ENCODE measurements around the gene GPR65.
A peak's percentile ranks its signal among the peaks of the same experiment; 100 is the strongest.

The GPR65 gene

GRCh38 chr14:88005050-88005481, at the start of gene GPR65:
Gene GPR65, plus strand, starts transcription at chr14:88005135. Its CDS starts 5,713 bp downstream, at chr14:88010848.
- TF ChIP-seq CTCF (IDR thresholded peaks at IDR 0.05; ENCODE audit: low read depth, low read length), result no peak
- no peak for TF ChIP-seq MAX (IDR thresholded peaks at IDR 0.05; ENCODE audit: low read depth, low read length)
- no peak for TF ChIP-seq POLR2A (IDR thresholded peaks at IDR 0.05; ENCODE audit: extremely low read depth, insufficient read length)
- TF ChIP-seq MYC (IDR thresholded peaks at IDR 0.05; ENCODE audit: low read depth, low read length), result no peak
- DNase-seq (ENCODE audit: low read depth), result peak; percentile 53
- H3K4me3 ChIP-seq (ENCODE audit: low read depth, low read length), result no peak within 1 kb of the TSS

- no peak for TF ChIP-seq POLR2A (IDR thresholded peaks at IDR 0.05; ENCODE audit: extremely low read depth, insufficient read length)
- no peak for TF ChIP-seq MYC (IDR thresholded peaks at IDR 0.05; ENCODE audit: low read depth, low read length)
- TF ChIP-seq CTCF (IDR thresholded peaks at IDR 0.05; ENCODE audit: low read depth, low read length), result no peak
- TF ChIP-seq MAX (IDR thresholded peaks at IDR 0.05; ENCODE audit: low read depth, low read length), result no peak
- DNase-seq (ENCODE audit: low read depth), result no peak
- no peak overlapping the region for H3K4me3 ChIP-seq (ENCODE audit: low read depth, low read length)
Measured at GRCh38 chr14:87955501-87955900, 49.4 kb upstream of the GPR65 start.

GRCh38 chr14:87960013-87960787, 44.7 kb upstream of the GPR65 start:
- no peak for TF ChIP-seq MYC (IDR thresholded peaks at IDR 0.05; ENCODE audit: low read depth, low read length)
- no peak for TF ChIP-seq POLR2A (IDR thresholded peaks at IDR 0.05; ENCODE audit: extremely low read depth, insufficient read length)
- no peak for TF ChIP-seq CTCF (IDR thresholded peaks at IDR 0.05; ENCODE audit: low read depth, low read length)
- no peak for TF ChIP-seq MAX (IDR thresholded peaks at IDR 0.05; ENCODE audit: low read depth, low read length)
- no peak overlapping the region for H3K4me3 ChIP-seq (ENCODE audit: low read depth, low read length)
- DNase-seq (ENCODE audit: low read depth), result no peak

- no peak for TF ChIP-seq POLR2A (IDR thresholded peaks at IDR 0.05; ENCODE audit: extremely low read depth, insufficient read length)
- TF ChIP-seq MAX (IDR thresholded peaks at IDR 0.05; ENCODE audit: low read depth, low read length), result no peak
- TF ChIP-seq CTCF (IDR thresholded peaks at IDR 0.05; ENCODE audit: low read depth, low read length), result no peak
- no peak for TF ChIP-seq MYC (IDR thresholded peaks at IDR 0.05; ENCODE audit: low read depth, low read length)
- DNase-seq (ENCODE audit: low read depth), result no peak
- no peak overlapping the region for H3K4me3 ChIP-seq (ENCODE audit: low read depth, low read length)
Measured at GRCh38 chr14:87961246-87961645, 43.7 kb upstream of the GPR65 start.

- H3K4me3 ChIP-seq (ENCODE audit: low read depth, low read length), result no peak overlapping the region
- no peak for DNase-seq (ENCODE audit: low read depth)
- TF ChIP-seq CTCF (IDR thresholded peaks at IDR 0.05; ENCODE audit: low read depth, low read length), result no peak
- TF ChIP-seq MYC (IDR thresholded peaks at IDR 0.05; ENCODE audit: low read depth, low read length), result no peak
- TF ChIP-seq MAX (IDR thresholded peaks at IDR 0.05; ENCODE audit: low read depth, low read length), result no peak
- no peak for TF ChIP-seq POLR2A (IDR thresholded peaks at IDR 0.05; ENCODE audit: extremely low read depth, insufficient read length)
Measured at GRCh38 chr14:87966816-87967215, 38.1 kb upstream of the GPR65 start.

Data from NB4 (cell line).